ENCODE results near the gene FRY. TPM values are rescaled to one million over a fixed set of nuclear protein-coding genes. Genes with fewer than 3 reads are reported as not detected.

Gene FRY
- total and polyA plus RNA-seq, 8 donors: 5.6 to 27.9 (median 21.1) TPM

DNA sequence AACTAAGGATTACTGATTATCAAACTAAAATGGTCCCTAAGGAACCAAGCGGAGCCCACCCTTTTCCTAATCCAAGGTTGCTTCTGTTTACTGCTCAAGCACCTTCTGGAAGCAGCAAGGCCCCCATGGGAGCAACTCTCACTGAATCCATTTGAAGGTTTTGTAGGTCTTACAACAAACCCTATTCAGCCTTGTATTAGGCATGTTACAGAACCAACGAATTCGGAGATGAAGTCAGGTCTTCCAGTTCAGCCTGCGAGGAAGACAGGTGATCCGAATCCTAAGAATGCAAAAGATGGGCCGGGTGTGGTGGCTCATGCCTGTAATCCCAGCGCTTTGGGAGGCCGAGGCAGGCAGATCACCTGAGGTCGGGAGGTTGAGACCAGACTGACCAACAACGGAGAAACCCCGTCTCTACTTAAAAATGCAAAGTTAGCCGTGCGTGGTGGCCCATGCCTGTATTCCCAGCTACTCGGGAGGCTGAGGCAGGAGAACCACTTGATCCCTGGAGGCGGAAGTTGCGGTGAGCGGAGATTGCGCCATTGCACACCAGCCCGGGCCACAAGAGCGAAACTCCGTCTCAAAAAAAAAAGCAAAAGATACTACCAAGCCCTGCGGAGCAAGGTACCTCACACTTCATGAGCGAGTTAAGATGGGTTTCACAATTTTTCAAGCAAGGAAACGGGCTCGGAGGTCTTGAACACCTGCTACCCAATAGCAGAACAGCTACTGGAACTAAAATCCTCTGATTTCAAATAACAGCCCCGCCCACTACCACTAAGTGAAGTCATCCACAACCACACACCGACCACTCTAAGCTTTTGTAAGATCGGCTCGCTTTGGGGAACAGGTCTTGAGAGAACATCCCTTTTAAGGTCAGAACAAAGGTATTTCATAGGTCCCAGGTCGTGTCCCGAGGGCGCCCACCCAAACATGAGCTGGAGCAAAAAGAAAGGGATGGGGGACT is 283.0 kb downstream of the FRY start:
- TF ChIP-seq, protein P1, sequence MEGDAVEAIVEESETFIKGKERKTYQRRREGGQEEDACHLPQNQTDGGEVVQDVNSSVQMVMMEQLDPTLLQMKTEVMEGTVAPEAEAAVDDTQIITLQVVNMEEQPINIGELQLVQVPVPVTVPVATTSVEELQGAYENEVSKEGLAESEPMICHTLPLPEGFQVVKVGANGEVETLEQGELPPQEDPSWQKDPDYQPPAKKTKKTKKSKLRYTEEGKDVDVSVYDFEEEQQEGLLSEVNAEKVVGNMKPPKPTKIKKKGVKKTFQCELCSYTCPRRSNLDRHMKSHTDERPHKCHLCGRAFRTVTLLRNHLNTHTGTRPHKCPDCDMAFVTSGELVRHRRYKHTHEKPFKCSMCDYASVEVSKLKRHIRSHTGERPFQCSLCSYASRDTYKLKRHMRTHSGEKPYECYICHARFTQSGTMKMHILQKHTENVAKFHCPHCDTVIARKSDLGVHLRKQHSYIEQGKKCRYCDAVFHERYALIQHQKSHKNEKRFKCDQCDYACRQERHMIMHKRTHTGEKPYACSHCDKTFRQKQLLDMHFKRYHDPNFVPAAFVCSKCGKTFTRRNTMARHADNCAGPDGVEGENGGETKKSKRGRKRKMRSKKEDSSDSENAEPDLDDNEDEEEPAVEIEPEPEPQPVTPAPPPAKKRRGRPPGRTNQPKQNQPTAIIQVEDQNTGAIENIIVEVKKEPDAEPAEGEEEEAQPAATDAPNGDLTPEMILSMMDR (IDR thresholded peaks at IDR 0.05): no peak
- WGBS, 2 donors: 74 to 77% methylated on average over 32 of the region's 32 CpGs
- Histone ChIP-seq H3K4me1 (peaks cover 0 to 9% (median 0%) of the 10 kb centered on the region in 3 donors), H3K9me3 (no peaks in the 10 kb centered on the region), H3K36me3 (no peaks in the 10 kb centered on the region), H3K27ac (peak overlapping the region; percentile 85 to 96 (median 87)), H3K27me3 (no peaks in the 10 kb centered on the region), H3K4me3 (peak overlapping the region; percentile 59 to 76 (median 67))
- DNase-seq (peak in 4 of 6 donors; percentile 9 to 42 (median 18)), FAIRE-seq (no peak), ATAC-seq (peak; percentile 8 to 36 (median 25))
- intact Hi-C loops (cut with DNase I): no loop called here

GRCh38 chr13:32315238-32316027 is 283.9 kb downstream of the FRY start, which contains the start of the genes BRCA2 and ZAR1L:
TSS of gene BRCA2 (plus strand) at chr13:32315508. CDS start at chr13:32316461, 953 bp downstream.
TSS of gene ZAR1L (minus strand) at chr13:32315363. CDS start at chr13:32311925, 3,438 bp downstream.
- TF ChIP-seq, protein P1 (IDR thresholded peaks at IDR 0.05): no peak
- Histone ChIP-seq H3K9me3 (no peaks in the 10 kb centered on the region), H3K27me3 (no peaks in the 10 kb centered on the region), H3K4me3 (peak within 1 kb of the TSS; percentile 59 to 76 (median 67)), H3K4me1 (peaks cover 0 to 5% (median 0%) of the 10 kb centered on the region in 3 donors), H3K27ac (peak within 1 kb of the TSS; percentile 85 to 96 (median 87)), H3K36me3 (no peaks in the 10 kb centered on the region)
- peak; percentile 97 to 99 (median 99) for ATAC-seq
- intact Hi-C loops (cut with DNase I): no loop called here
- WGBS, 2 donors: 0 to 1% methylated on average over 60 of the region's 60 CpGs
- peak; percentile 81 to 94 (median 86) for DNase-seq
- no peak for FAIRE-seq

DNA sequence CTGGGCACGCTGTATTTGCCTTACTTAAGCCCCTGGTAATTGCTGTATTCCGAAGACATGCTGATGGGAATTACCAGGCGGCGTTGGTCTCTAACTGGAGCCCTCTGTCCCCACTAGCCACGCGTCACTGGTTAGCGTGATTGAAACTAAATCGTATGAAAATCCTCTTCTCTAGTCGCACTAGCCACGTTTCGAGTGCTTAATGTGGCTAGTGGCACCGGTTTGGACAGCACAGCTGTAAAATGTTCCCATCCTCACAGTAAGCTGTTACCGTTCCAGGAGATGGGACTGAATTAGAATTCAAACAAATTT is 284.4 kb downstream of the FRY start:
- peak in 3 of 4 donors; percentile 15 to 41 (median 32) for ATAC-seq
- H3K36me3 ChIP-seq: no peaks in the 10 kb centered on the region
- no peaks in the 10 kb centered on the region for H3K9me3 ChIP-seq
- no peak for FAIRE-seq
- H3K27ac ChIP-seq: peak overlapping the region in 3 of 4 donors; percentile 86 to 96 (median 88)
- no peak for DNase-seq
- intact Hi-C loops (cut with DNase I): no loop called here
- H3K4me3 ChIP-seq: peak overlapping the region; percentile 59 to 76 (median 67)
- WGBS, 2 donors: 0 to 1% methylated on average over 13 of the region's 13 CpGs
- H3K4me1 ChIP-seq: peaks cover 0 to 5% (median 0%) of the 10 kb centered on the region in 3 donors
- TF ChIP-seq, protein P1 (IDR thresholded peaks at IDR 0.05): no peak
- no peaks in the 10 kb centered on the region for H3K27me3 ChIP-seq

DNA sequence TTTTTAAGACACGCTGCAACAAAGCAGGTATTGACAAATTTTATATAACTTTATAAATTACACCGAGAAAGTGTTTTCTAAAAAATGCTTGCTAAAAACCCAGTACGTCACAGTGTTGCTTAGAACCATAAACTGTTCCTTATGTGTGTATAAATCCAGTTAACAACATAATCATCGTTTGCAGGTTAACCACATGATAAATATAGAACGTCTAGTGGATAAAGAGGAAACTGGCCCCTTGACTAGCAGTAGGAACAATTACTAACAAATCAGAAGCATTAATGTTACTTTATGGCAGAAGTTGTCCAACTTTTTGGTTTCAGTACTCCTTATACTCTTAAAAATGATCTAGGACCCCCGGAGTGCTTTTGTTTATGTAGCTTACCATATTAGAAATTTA is 284.9 kb downstream of the FRY start:
- no peaks in the 10 kb centered on the region for H3K27me3 ChIP-seq
- no peak for FAIRE-seq
- peak overlapping the region in 1 of 4 donors; percentile 86 for H3K27ac ChIP-seq
- ATAC-seq: no peak
- 58 to 72% methylated on average over 6 of the region's 6 CpGs for WGBS, 2 donors
- TF ChIP-seq, protein P1 (IDR thresholded peaks at IDR 0.05): no peak
- peaks cover 0 to 5% (median 0%) of the 10 kb centered on the region in 3 donors for H3K4me1 ChIP-seq
- no peaks in the 10 kb centered on the region for H3K9me3 ChIP-seq
- no peaks in the 10 kb centered on the region for H3K36me3 ChIP-seq
- no peak for DNase-seq
- intact Hi-C loops (cut with DNase I): no loop called here
- H3K4me3 ChIP-seq: peak overlapping the region in 2 of 4 donors; percentile 64 to 70
